Measurements from ENCODE around the gene SEC61A2.

SEC61A2 gene

GRCh38 chr10:12129222-12130111 lies at the start of gene SEC61A2:
Gene SEC61A2 (plus strand): TSS chr10:12129677. CDS start chr10:12129788, 111 bp downstream.
- no peak for TF ChIP-seq CTCF (IDR thresholded peaks at IDR 0.05)

GRCh38 chr10:12081470-12081869 lies 48.0 kb upstream of the SEC61A2 start:
- no peak for TF ChIP-seq CTCF (IDR thresholded peaks at IDR 0.05)

- no peak for TF ChIP-seq CTCF (IDR thresholded peaks at IDR 0.05)
These were observed 47.5 kb upstream of the SEC61A2 start for GRCh38 chr10:12081879-12082557.

- TF ChIP-seq CTCF (IDR thresholded peaks at IDR 0.05): no peak
These were observed 40.6 kb upstream of the SEC61A2 start for GRCh38 chr10:12088919-12089318.

DNA sequence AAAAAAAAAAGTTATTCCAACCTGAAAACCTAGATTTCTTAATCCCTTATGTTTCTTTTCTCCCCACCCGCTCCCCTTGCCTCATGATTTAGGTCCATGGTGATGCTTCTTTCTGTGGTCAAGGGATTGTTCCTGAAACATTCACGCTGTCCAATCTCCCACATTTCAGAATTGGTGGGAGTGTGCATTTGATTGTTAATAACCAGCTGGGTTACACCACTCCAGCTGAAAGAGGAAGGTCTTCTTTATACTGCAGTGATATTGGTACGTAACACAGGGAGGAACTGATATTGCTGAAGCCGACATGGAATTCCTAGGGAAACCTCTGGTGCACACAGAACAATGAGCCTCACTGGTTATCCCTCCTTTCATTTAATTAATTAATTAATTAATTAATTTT lies 38.1 kb upstream of the SEC61A2 start:
- TF ChIP-seq CTCF (IDR thresholded peaks at IDR 0.05): no peak

- no peak for TF ChIP-seq CTCF (IDR thresholded peaks at IDR 0.05)
These were observed 31.7 kb upstream of the SEC61A2 start for GRCh38 chr10:12097791-12098190.

DNA sequence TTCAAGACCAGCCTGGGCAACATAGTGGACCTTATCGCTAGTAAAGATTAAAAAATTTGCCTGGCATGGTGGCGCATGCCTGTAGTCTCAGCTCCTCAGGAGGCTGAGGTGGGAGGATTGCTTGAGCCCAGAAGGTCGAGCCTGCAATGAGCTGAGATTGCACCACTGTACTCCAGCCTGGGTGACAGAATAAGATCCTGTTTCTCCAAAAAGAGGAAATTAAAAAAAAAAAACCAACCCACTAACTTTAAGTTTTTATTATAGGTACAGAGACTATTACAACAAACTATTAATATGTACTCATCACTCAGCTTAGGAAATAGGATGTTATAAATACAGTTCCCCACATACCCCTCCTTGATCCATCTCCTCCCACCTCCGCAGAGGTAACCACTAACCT lies 30.5 kb upstream of the SEC61A2 start:
- no peak for TF ChIP-seq CTCF (IDR thresholded peaks at IDR 0.05)
